ENCODE data around the gene DAB2IP.

Gene DAB2IP

GRCh38 chr9:121824651-121825030, 173.2 kb downstream of the DAB2IP start:
- ChIA-PET POLR2A (no interaction called here), CTCF (no interaction called here)
- Histone ChIP-seq H3K4me3 (ENCODE audit: control insufficient read depth in 1 of 7, extremely low read depth in 1 of 7, insufficient read depth in 4 of 7, low read depth in 2 of 7, low read length in 6 of 7) (no peak overlapping the region), H3K9me3 (ENCODE audit: control extremely low read depth in 1 of 5, control insufficient read depth in 4 of 5, insufficient read depth in 2 of 5, low read depth in 1 of 5, low read length in 4 of 5) (no peaks in the 10 kb centered on the region), H3K4me1 (ENCODE audit: control extremely low read depth in 1 of 4, control insufficient read depth in 4 of 4, insufficient read depth in 4 of 4, low read length in 3 of 4) (peaks cover 0 to 12% (median 6%) of the 10 kb centered on the region in 4 experiments), H3K36me3 (ENCODE audit: control insufficient read depth in 4 of 4, insufficient read depth in 4 of 4, low read length in 3 of 4) (no peaks in the 10 kb centered on the region), H3K27me3 (replicated peaks in 2 of 5; ENCODE audit: control insufficient read depth in 4 of 5, insufficient read depth in 5 of 5, low read length in 4 of 5) (no peaks in the 10 kb centered on the region), H3K27ac (ENCODE audit: insufficient read depth in 1 of 2, low read depth in 1 of 2, low read length in 2 of 2, poor library complexity in 1 of 2, severe bottlenecking in 2 of 2) (no peak overlapping the region)
- DNase-seq, result peak in 2 of 3 donors; percentile 24 to 56
- 78% methylated on average over 3 of the region's 4 CpGs for WGBS (ENCODE audit: insufficient coverage)

GRCh38 chr9:121825031-121825691, 173.7 kb downstream of the DAB2IP start:
- Histone ChIP-seq H3K9me3 (ENCODE audit: control extremely low read depth in 1 of 5, control insufficient read depth in 4 of 5, insufficient read depth in 2 of 5, low read depth in 1 of 5, low read length in 4 of 5) (no peaks in the 10 kb centered on the region), H3K4me3 (ENCODE audit: control insufficient read depth in 1 of 7, extremely low read depth in 1 of 7, insufficient read depth in 4 of 7, low read depth in 2 of 7, low read length in 6 of 7) (no peak overlapping the region), H3K4me1 (ENCODE audit: control extremely low read depth in 1 of 4, control insufficient read depth in 4 of 4, insufficient read depth in 4 of 4, low read length in 3 of 4) (peaks cover 0 to 8% (median 2%) of the 10 kb centered on the region in 4 experiments), H3K27me3 (replicated peaks in 2 of 5; ENCODE audit: control insufficient read depth in 4 of 5, insufficient read depth in 5 of 5, low read length in 4 of 5) (no peaks in the 10 kb centered on the region), H3K36me3 (ENCODE audit: control insufficient read depth in 4 of 4, insufficient read depth in 4 of 4, low read length in 3 of 4) (no peaks in the 10 kb centered on the region), H3K27ac (ENCODE audit: insufficient read depth in 1 of 2, low read depth in 1 of 2, low read length in 2 of 2, poor library complexity in 1 of 2, severe bottlenecking in 2 of 2) (no peak overlapping the region)
- 83% methylated on average over 11 of the region's 12 CpGs for whole genome bisulfite sequencing (ENCODE audit: insufficient coverage)
- ChIA-PET CTCF (no interaction called here), POLR2A (no interaction called here)
- DNase-seq, result peak; percentile 7 to 55 (median 28)

- 95% methylated on average over 6 of the region's 7 CpGs for WGBS (ENCODE audit: insufficient coverage)
- Histone ChIP-seq H3K4me1 (ENCODE audit: control extremely low read depth in 1 of 4, control insufficient read depth in 4 of 4, insufficient read depth in 4 of 4, low read length in 3 of 4) (peaks cover 0 to 4% (median 0%) of the 10 kb centered on the region in 4 experiments), H3K27ac (ENCODE audit: insufficient read depth in 1 of 2, low read depth in 1 of 2, low read length in 2 of 2, poor library complexity in 1 of 2, severe bottlenecking in 2 of 2) (no peak overlapping the region), H3K27me3 (replicated peaks in 2 of 5; ENCODE audit: control insufficient read depth in 4 of 5, insufficient read depth in 5 of 5, low read length in 4 of 5) (no peaks in the 10 kb centered on the region), H3K4me3 (ENCODE audit: control insufficient read depth in 1 of 7, extremely low read depth in 1 of 7, insufficient read depth in 4 of 7, low read depth in 2 of 7, low read length in 6 of 7) (no peak overlapping the region), H3K36me3 (ENCODE audit: control insufficient read depth in 4 of 4, insufficient read depth in 4 of 4, low read length in 3 of 4) (no peaks in the 10 kb centered on the region), H3K9me3 (ENCODE audit: control extremely low read depth in 1 of 5, control insufficient read depth in 4 of 5, insufficient read depth in 2 of 5, low read depth in 1 of 5, low read length in 4 of 5) (no peaks in the 10 kb centered on the region)
- CTCF ChIA-PET, result no interaction called here
- POLR2A ChIA-PET, result no interaction called here
- DNase-seq, result no peak
These were observed 175.3 kb downstream of the DAB2IP start for GRCh38 chr9:121826711-121827110.

GRCh38 chr9:121827251-121827967, 176.0 kb downstream of the DAB2IP start:
- ChIA-PET POLR2A (no interaction called here), CTCF (no interaction called here)
- Histone ChIP-seq H3K4me3 (ENCODE audit: control insufficient read depth in 1 of 7, extremely low read depth in 1 of 7, insufficient read depth in 4 of 7, low read depth in 2 of 7, low read length in 6 of 7) (no peak overlapping the region), H3K4me1 (ENCODE audit: control extremely low read depth in 1 of 4, control insufficient read depth in 4 of 4, insufficient read depth in 4 of 4, low read length in 3 of 4) (peaks cover 0 to 4% (median 0%) of the 10 kb centered on the region in 4 experiments), H3K27ac (ENCODE audit: insufficient read depth in 1 of 2, low read depth in 1 of 2, low read length in 2 of 2, poor library complexity in 1 of 2, severe bottlenecking in 2 of 2) (no peak overlapping the region), H3K27me3 (replicated peaks in 2 of 5; ENCODE audit: control insufficient read depth in 4 of 5, insufficient read depth in 5 of 5, low read length in 4 of 5) (no peaks in the 10 kb centered on the region), H3K9me3 (ENCODE audit: control extremely low read depth in 1 of 5, control insufficient read depth in 4 of 5, insufficient read depth in 2 of 5, low read depth in 1 of 5, low read length in 4 of 5) (no peaks in the 10 kb centered on the region), H3K36me3 (ENCODE audit: control insufficient read depth in 4 of 4, insufficient read depth in 4 of 4, low read length in 3 of 4) (no peaks in the 10 kb centered on the region)
- DNase-seq, result no peak
- 99% methylated on average over 16 of the region's 17 CpGs for WGBS (ENCODE audit: insufficient coverage)

- ChIA-PET POLR2A (no interaction called here), CTCF (no interaction called here)
- Histone ChIP-seq H3K27ac (ENCODE audit: insufficient read depth in 1 of 2, low read depth in 1 of 2, low read length in 2 of 2, poor library complexity in 1 of 2, severe bottlenecking in 2 of 2) (no peak overlapping the region), H3K36me3 (ENCODE audit: control insufficient read depth in 4 of 4, insufficient read depth in 4 of 4, low read length in 3 of 4) (no peaks in the 10 kb centered on the region), H3K27me3 (replicated peaks in 2 of 5; ENCODE audit: control insufficient read depth in 4 of 5, insufficient read depth in 5 of 5, low read length in 4 of 5) (no peaks in the 10 kb centered on the region), H3K4me3 (ENCODE audit: control insufficient read depth in 1 of 7, extremely low read depth in 1 of 7, insufficient read depth in 4 of 7, low read depth in 2 of 7, low read length in 6 of 7) (no peak overlapping the region), H3K4me1 (ENCODE audit: control extremely low read depth in 1 of 4, control insufficient read depth in 4 of 4, insufficient read depth in 4 of 4, low read length in 3 of 4) (no peaks in the 10 kb centered on the region), H3K9me3 (ENCODE audit: control extremely low read depth in 1 of 5, control insufficient read depth in 4 of 5, insufficient read depth in 2 of 5, low read depth in 1 of 5, low read length in 4 of 5) (no peaks in the 10 kb centered on the region)
- WGBS (ENCODE audit: insufficient coverage), result 95% methylated on average over 3 of the region's 3 CpGs
- DNase-seq, result no peak
These were observed 179.2 kb downstream of the DAB2IP start for GRCh38 chr9:121830441-121831140.

GRCh38 chr9:121831869-121832268, 180.4 kb downstream of the DAB2IP start:
- DNase-seq, result no peak
- Histone ChIP-seq H3K4me3 (ENCODE audit: control insufficient read depth in 1 of 7, extremely low read depth in 1 of 7, insufficient read depth in 4 of 7, low read depth in 2 of 7, low read length in 6 of 7) (no peak overlapping the region), H3K27me3 (replicated peaks in 2 of 5; ENCODE audit: control insufficient read depth in 4 of 5, insufficient read depth in 5 of 5, low read length in 4 of 5) (no peaks in the 10 kb centered on the region), H3K4me1 (ENCODE audit: control extremely low read depth in 1 of 4, control insufficient read depth in 4 of 4, insufficient read depth in 4 of 4, low read length in 3 of 4) (no peaks in the 10 kb centered on the region), H3K27ac (ENCODE audit: insufficient read depth in 1 of 2, low read depth in 1 of 2, low read length in 2 of 2, poor library complexity in 1 of 2, severe bottlenecking in 2 of 2) (no peak overlapping the region), H3K9me3 (ENCODE audit: control extremely low read depth in 1 of 5, control insufficient read depth in 4 of 5, insufficient read depth in 2 of 5, low read depth in 1 of 5, low read length in 4 of 5) (no peaks in the 10 kb centered on the region), H3K36me3 (ENCODE audit: control insufficient read depth in 4 of 4, insufficient read depth in 4 of 4, low read length in 3 of 4) (no peaks in the 10 kb centered on the region)
- POLR2A ChIA-PET, result no interaction called here
- 100% methylated on average over 3 of the region's 3 CpGs for WGBS (ENCODE audit: insufficient coverage)
- CTCF ChIA-PET, result no interaction called here

- WGBS (ENCODE audit: insufficient coverage), result 97% methylated on average over 8 of the region's 9 CpGs
- ChIA-PET CTCF (interaction anchor here (0.8 kb wide), 1 partner anchor 159 kb away, joined by 3 read pairs; no protein-coding TSS in a partner anchor), POLR2A (no interaction called here)
- H3K4me3 ChIP-seq (ENCODE audit: control insufficient read depth in 1 of 7, extremely low read depth in 1 of 7, insufficient read depth in 4 of 7, low read depth in 2 of 7, low read length in 6 of 7), result no peak overlapping the region
- DNase-seq, result no peak
- H3K36me3 ChIP-seq (ENCODE audit: control insufficient read depth in 4 of 4, insufficient read depth in 4 of 4, low read length in 3 of 4), result no peaks in the 10 kb centered on the region
- peaks cover 0 to 2% (median 0%) of the 10 kb centered on the region in 5 experiments for H3K27me3 ChIP-seq (replicated peaks in 2 of 5; ENCODE audit: control insufficient read depth in 4 of 5, insufficient read depth in 5 of 5, low read length in 4 of 5)
- no peaks in the 10 kb centered on the region for H3K9me3 ChIP-seq (ENCODE audit: control extremely low read depth in 1 of 5, control insufficient read depth in 4 of 5, insufficient read depth in 2 of 5, low read depth in 1 of 5, low read length in 4 of 5)
- H3K4me1 ChIP-seq (ENCODE audit: control extremely low read depth in 1 of 4, control insufficient read depth in 4 of 4, insufficient read depth in 4 of 4, low read length in 3 of 4), result no peaks in the 10 kb centered on the region
- no peak overlapping the region for H3K27ac ChIP-seq (ENCODE audit: insufficient read depth in 1 of 2, low read depth in 1 of 2, low read length in 2 of 2, poor library complexity in 1 of 2, severe bottlenecking in 2 of 2)
These were observed 181.6 kb downstream of the DAB2IP start for GRCh38 chr9:121833061-121833460.
